GM15510 (cell line): ENCODE results near the gene CXCL8.

Source experiments
- POLR2A ChIP-seq: IDR thresholded peaks from 3 replicates; pipeline ENCODE4 v1.6.1; 2011; ENCODE audit warnings: borderline replicate concordance; ENCODE audit not compliant: insufficient read length; ENCODE audit errors: extremely low read depth

The CXCL8 gene

DNA sequence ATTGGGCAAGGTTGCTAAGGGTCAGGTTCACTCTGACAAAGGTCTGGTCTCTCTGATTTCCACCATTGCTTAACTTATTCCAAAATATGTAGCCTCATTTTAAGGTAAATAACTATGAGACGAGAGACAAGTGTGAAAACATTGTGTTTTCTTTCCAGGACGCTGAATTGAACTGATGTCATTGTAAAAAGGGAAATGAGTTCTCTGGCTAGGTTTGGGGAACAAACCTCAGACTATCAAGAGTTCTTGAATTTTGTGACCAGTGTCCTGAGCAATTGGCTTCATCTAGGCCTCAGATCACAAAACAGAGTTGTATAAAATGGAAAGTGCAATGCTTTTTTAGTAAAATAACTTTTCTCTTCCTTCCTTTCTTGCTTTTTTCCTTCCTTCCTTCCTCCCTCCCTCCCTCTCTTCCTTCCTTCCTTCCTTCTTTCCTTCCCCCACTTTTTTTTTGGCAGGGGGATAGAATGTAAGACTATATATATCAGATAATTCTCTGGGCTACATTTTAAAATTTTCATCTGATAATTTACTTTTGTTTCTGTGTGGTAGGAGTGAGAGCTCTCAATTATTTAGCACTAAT is 30.8 kb upstream of the CXCL8 start:
- no peak for TF ChIP-seq POLR2A

DNA sequence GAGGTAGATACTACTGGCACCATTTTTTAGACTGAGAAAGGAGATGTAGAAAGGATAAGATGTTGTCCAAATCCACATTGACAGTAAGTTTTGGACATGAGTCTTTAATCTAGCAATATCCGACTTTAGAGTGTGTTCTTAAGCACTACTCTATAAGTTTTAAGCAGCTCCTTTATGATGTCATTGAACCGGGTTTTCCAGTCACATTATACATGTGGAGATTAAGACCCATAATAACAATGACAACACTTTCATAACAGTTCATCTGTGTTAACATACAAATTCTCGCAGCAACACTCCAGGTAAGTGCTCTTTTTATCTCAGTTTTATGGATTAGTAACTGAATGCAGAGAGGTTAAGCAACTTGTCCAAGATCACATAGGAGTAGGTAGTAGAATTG is 30.3 kb upstream of the CXCL8 start:
- no peak for TF ChIP-seq POLR2A

DNA sequence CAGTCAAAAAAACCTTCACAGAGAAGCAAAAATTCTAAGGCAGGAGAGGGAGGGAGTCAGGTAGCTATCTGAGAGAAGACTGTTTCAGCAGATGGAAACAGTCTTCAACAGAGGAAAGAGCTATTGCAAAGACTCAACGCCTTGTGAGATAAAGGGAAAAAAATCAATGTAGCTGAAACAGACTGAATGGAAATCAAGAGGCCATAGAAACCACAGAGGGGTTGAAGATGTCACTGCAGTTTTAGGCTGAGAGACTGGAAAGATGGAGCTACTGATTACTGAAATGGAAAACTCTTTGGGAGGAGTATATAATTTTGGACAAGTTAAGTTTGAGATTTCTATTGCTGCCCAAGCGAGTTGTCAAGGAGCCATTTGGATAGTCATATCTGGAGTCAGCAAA is 28.4 kb upstream of the CXCL8 start:
- TF ChIP-seq POLR2A: no peak

DNA sequence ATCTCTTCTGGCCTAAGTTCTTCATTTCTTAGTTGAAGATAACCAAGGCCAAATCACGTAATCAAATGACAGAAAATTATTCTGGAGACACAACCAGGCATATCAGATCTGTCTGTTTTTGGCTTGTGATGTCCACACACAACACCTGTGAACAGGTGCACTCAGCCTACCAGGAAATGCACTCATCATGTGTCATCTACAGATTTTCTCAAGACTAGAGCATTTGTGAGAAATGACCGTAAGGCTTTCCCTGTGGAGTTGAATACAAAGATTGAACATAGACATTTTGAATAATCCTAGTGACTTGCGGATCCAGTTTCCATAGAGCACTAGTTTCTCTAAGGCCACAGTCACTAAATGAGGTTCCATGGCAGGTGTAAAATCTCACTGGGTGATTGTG is 26.7 kb upstream of the CXCL8 start:
- no peak for TF ChIP-seq POLR2A

DNA sequence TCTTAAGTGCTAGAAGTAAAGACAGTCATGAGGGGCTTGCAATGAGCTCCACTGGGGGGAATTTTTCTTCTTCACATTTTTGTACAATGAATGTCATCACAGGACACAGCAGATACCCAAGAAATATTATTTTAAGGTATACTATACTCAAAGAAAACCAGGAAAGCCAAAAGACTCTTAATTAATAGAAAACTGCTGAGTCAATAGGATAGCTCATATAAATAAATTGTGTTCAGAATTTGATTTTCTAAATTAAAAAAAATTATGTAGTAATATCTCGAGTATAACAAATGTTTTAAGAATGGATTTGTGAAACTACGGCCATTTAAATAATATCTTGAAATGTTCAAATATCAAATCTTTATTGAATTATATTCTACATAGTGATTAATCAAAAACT is 25.7 kb upstream of the CXCL8 start:
- no peak for TF ChIP-seq POLR2A

DNA sequence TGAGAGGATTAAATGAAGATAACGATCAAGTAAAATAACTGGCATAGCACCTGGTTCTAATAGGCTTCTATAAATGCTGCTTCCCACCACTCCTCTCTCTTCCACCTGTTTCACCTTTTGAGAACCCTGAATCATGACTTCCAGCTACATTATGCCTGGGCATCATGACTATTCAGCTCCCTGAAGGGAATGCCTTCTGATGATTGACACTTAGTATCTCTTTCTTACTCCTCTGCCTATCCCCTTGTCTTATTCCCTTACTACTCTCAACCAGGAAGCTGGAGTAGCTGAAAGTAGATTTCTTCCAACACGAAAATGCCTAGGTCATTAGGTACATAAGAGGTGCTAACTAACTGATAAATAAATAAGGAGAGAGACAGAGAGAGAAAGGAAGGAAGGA is 24.7 kb upstream of the CXCL8 start:
- TF ChIP-seq POLR2A: no peak

DNA sequence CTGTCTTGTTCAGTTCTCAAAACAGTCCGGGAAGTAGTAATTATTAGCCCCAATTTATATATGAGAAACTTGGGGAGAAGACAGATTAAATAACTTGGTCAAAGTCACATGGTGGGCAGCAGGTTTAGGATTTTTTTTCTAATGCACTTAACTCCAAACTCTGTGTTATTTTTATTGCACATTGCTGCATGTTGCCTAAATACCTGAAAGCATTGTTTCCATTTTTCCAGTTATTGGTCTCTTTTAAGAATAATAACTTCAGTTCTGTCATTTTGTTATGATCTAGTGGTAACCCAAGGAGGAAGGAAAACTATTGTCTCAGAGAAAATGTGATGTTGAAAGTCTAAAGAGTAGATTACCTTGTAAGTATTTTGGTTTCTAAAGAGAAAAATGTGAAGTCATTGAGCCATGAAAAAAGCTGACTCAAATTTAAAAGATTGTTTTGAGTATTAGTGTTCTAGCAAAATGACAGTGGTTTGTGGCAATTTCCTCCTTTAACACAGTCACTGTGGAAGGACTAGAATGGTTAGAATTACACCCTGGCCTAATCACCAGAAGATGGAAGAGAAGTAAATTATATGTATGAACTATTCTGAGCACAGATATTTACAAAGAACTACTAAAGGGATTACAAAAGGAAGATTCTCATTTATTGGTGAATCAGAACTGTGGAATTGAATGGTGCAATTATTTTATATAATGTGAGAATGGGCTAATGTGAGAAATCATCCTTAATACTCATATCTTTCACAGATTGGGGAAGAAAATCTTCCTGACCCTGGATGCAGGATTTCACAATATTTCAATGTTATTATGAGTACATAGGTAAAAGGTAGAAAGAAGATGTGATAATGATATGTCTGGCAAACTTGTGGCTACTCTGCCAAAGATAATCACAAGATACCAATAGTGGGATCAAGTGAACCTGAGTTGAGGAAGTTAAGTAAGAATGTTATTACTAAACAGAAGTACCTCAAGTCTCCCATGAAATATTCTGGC is 21.7 kb upstream of the CXCL8 start:
- no peak for TF ChIP-seq POLR2A

DNA sequence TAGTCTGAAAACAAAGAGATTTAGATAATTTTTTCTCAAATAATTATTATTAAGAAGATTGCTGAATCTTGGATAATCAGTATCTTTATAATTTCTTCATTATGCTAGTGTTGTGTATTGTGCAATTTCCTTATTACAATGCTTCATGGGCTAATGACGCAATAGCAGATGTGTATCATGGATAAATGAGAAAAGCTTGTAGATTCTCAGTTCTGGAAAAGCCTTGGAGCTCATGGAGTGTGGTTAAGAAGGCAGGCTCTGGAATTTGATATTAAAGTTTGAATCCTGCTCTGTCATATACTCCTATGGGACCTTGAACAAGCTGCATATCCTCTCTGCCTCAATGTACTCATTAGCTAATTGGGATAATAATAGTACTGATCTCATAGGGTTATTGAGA is 18.9 kb upstream of the CXCL8 start:
- no peak for TF ChIP-seq POLR2A

DNA sequence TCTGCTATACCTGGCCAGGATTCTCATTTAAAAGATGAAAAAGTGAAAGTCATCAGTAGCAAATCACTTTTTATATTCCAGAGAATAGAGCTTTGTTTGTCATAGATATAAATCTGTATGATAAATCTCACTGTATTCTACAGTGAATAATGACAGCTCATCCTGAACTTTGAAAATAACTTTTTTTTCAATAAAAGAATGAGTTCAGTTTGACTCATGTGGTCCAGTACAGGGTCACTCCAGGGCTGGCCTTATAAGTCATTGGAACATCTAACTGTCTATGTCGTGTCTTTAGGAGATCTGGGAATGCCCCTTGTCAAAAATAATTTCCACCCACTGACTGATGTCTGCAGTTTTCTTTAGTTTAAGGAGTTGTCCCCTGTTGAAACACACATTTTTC is 18.5 kb upstream of the CXCL8 start:
- no peak for TF ChIP-seq POLR2A

DNA sequence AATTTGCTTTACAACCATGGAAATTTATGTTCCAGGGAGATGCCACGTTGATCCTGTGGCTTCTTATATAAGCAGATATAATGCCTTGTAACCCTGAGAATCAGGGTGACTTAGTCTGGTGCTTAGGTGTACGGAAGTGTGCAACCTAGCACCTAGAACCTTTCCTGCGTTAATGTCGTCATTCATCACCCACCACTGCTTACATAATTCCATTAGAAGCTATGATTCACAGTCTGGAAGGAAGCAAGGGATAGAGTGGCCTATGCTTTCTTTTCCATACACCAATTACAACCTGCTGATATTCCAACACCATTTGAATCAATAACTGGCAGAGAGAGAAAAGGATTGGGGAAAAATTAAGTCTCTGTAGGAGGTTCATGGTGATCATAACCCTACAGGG is 17.3 kb upstream of the CXCL8 start:
- TF ChIP-seq POLR2A: no peak

DNA sequence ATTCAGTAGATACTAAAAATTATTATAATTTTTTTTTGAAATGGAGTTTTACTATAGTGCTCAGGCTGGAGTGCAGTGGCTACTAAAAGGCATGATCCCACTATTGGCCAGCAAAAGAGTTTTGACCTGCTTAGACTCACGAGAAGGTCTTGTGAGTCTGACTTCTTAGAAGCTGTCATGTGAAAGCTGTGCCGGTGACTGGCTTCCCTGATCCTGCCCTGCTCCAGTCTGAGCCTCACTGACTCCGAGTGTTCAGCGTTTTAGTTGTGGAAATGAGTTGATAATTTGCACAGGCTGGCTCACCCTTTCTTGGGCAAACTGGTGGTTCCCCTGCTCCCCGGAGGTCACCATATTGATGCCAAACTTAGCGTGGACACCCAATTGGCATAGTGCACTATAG is 16.4 kb upstream of the CXCL8 start:
- TF ChIP-seq POLR2A: no peak

DNA sequence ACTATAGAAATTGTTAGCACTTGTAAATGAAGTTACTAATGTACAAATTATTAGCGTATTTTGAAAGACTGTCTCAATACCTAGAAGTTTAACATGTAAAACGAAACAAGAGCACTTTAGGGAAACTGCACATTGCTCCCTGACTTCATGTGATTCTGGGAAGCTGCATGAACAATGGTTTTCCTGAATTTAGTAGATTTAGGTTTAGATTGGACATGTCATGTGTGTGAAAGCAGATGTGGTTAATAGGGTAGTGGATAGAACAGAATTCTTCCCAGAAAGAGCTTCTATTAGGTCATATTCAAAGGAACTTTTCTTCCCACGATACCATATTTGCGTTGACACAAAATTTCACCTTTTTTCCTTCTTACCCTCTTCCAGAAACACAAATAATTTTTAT is 14.9 kb upstream of the CXCL8 start:
- TF ChIP-seq POLR2A: no peak

DNA sequence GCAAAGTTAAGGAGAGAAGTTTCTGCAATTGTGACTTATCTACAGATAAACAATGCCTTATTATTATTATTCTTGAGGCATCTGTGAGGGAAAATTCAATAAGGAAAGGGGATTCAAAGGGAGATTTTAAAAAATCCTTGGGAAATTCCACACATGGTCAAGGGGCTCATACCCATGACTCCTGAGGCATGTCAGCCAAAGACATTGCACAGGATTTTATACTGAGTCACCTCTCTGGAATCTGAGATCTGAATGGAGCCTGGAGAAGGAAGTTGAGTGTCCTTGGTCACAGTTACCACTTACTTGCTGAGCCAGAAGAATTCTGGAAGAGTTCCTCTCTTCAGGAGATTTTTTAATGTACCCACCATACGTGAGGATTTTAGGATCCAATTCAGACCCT is 14.4 kb upstream of the CXCL8 start:
- TF ChIP-seq POLR2A: no peak

DNA sequence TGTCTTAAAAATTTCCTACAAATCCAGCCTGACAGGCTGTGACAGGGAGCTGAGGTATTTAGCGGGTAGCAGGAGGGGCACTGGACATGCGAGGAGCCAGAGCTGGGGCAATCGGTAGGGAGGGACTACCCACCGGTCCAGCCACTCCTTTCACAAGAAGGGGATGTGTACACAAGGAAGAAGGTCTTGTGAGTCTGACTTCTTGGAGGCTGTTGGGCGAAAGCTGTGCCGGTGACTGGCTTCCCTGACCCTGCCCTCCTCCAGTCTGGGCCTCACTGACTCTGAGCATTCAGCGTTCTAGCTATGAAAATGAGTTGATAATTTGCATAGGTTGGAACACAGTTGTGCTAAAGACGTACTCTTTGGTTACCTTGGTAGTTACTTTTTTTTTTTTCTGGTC is 12.7 kb upstream of the CXCL8 start:
- no peak for TF ChIP-seq POLR2A

DNA sequence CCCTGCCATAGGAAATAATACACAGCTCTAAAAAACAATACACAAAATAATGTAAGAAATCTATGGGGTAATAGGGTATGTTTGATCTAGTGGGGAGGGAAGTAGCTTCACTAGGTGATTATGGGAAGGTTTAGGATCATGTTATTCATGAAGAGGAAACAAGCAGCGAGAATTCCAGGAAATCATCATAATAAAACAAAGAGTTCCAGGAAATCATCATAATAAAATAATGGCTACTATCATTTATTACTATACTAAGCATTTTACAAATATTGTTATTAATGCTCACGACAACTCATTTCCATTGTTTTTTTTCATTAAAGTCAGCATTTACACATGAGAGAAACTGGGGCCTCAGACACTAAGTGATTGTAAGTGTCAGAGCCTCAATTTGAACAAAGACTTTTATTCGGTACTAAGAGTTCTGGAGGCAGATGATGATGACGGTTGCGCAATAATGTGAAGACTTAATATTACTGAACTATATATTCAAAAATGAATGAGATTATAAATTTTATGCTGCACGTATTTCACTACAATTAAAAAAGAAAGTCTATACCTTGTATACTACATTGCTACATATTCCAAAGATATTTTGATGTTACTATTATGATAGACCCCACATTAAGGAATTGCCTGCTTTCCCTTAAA is 12.2 kb upstream of the CXCL8 start:
- TF ChIP-seq POLR2A: no peak
